Activated B cell treated with CpG ODN at 0.5 μM for 24 hours (primary cell): Measurements from ENCODE around the gene HIP1R. TPM values are rescaled to one million over a fixed set of nuclear protein-coding genes. Genes with fewer than 3 reads are reported as not detected.

Experiments used
- ATAC-seq: fragments of 200-7000 bp; cut with Tn5 transposase; one replicate; pipeline ENCODE4 v1.10.0; 2021; ENCODE audit warnings: low read depth, mild to moderate bottlenecking, moderate library complexity
- CTCF ChIA-PET: fragments of 350-600 bp; sonication (Branson Sonifier 250); formaldehyde crosslinking; loops from one replicate; lab custom pipeline; 2021; ENCODE audit warnings: antibody characterized with exemption; lab: Charles Lee
- POLR2A ChIA-PET: fragments of 350-600 bp; sonication (Branson Sonifier 250); formaldehyde crosslinking; loops from one replicate; lab custom pipeline; 2021; ENCODE audit warnings: antibody characterized with exemption; lab: Charles Lee
- DNase-seq: peaks from one replicate; pipeline ENCODE4 v3.0.0; 2022
- H3K27ac Mint-ChIP-seq: one replicate; pipeline ENCODE4 v1.8.0; 2020; ENCODE audit warnings: mixed read lengths
- H3K27me3 Mint-ChIP-seq: one replicate; pipeline ENCODE4 v1.8.0; 2021; ENCODE audit warnings: mixed read lengths
- H3K36me3 Mint-ChIP-seq: one replicate; pipeline ENCODE4 v1.8.0; 2021; ENCODE audit warnings: low read depth, mixed read lengths
- H3K4me1 Mint-ChIP-seq: one replicate; pipeline ENCODE4 v1.8.0; 2021; ENCODE audit warnings: mixed read lengths
- H3K4me3 Mint-ChIP-seq: one replicate; pipeline ENCODE4 v1.8.0; 2020; ENCODE audit warnings: mild to moderate bottlenecking, mixed read lengths
- H3K9me3 Mint-ChIP-seq: one replicate; pipeline ENCODE4 v1.8.0; 2020; ENCODE audit warnings: mixed read lengths
- CTCF ChIP-seq: fragments of 200-600 bp; IDR thresholded peaks from one replicate; pipeline ENCODE4 v1.8.0; 2022; ENCODE audit warnings: antibody characterized with exemption, mild to moderate bottlenecking
- intact Hi-C: fragments of 100-400 bp; cut with micrococcal nuclease; formaldehyde crosslinking; loops from one replicate; pipeline ENCODE4 v1.15.1; 2024
- total RNA-seq: library from RNA; stranded (reverse); gene quantifications from 2 replicates; pipeline ENCODE4 v1.2.3, GENCODE V29; 2022

HIP1R gene
- total RNA-seq, 1 donor from 2014 or later: 154 TPM

GRCh38 chr12:122847921-122848421 lies 12.7 kb downstream of the HIP1R start:
- Mint-ChIP-seq H3K9me3 (no peaks in the 10 kb centered on the region), H3K27me3 (no peaks in the 10 kb centered on the region), H3K4me1 (peaks cover 20% of the 10 kb centered on the region), H3K36me3 (peaks cover 45% of the 10 kb centered on the region), H3K27ac (no peak overlapping the region), H3K4me3 (no peak overlapping the region)
- DNase-seq (no peak), ATAC-seq (no peak)
- TF ChIP-seq CTCF: no peak
- ChIA-PET CTCF (no interaction called here), POLR2A (interaction anchor here (0.6 to 1.2 kb wide), 2 partner anchors 39 to 118 kb away, joined by 4 to 8 read pairs; partner anchors contain the start of gene ABCB9)
- intact Hi-C loops: no loop called here

- intact Hi-C loops: no loop called here
- no peaks in the 10 kb centered on the region for H3K9me3 Mint-ChIP-seq
- TF ChIP-seq CTCF: no peak
- ATAC-seq (no peak), DNase-seq (no peak)
- H3K4me3 Mint-ChIP-seq: no peak overlapping the region
- ChIA-PET CTCF (interaction anchor here (1.2 kb wide), 1 partner anchor 55 kb away, joined by 3 read pairs; no protein-coding TSS in a partner anchor), POLR2A (interaction anchor here (0.6 to 1.2 kb wide), 2 partner anchors 55 to 117 kb away, joined by 4 to 8 read pairs; partner anchors contain the start of gene ABCB9)
- H3K27me3 Mint-ChIP-seq: no peaks in the 10 kb centered on the region
- H3K4me1 Mint-ChIP-seq: peaks cover 13% of the 10 kb centered on the region
- peaks cover 45% of the 10 kb centered on the region for H3K36me3 Mint-ChIP-seq
- H3K27ac Mint-ChIP-seq: no peak overlapping the region
Observed at GRCh38 chr12:122848471-122849351, 13.5 kb downstream of the HIP1R start.

GRCh38 chr12:122849352-122850047 lies 14.2 kb downstream of the HIP1R start:
- Mint-ChIP-seq H3K27me3 (no peaks in the 10 kb centered on the region), H3K9me3 (no peaks in the 10 kb centered on the region), H3K4me1 (peaks cover 8% of the 10 kb centered on the region), H3K36me3 (peaks cover 51% of the 10 kb centered on the region), H3K4me3 (no peak overlapping the region), H3K27ac (peak overlapping the region; percentile 35)
- DNase-seq (no peak), ATAC-seq (no peak)
- CTCF ChIA-PET: interaction anchor here (1.2 kb wide), 1 partner anchor 56 kb away, joined by 3 read pairs; no protein-coding TSS in a partner anchor
- no peak for TF ChIP-seq CTCF
- POLR2A ChIA-PET: interaction anchor here (1.2 kb wide), 1 partner anchor 56 kb away, joined by 4 read pairs; no protein-coding TSS in a partner anchor
- intact Hi-C loops: no loop called here

GRCh38 chr12:122850048-122850445 lies 14.8 kb downstream of the HIP1R start:
- Mint-ChIP-seq H3K27me3 (no peaks in the 10 kb centered on the region), H3K4me1 (peaks cover 4% of the 10 kb centered on the region), H3K9me3 (no peaks in the 10 kb centered on the region), H3K27ac (peak overlapping the region; percentile 35), H3K36me3 (peaks cover 53% of the 10 kb centered on the region), H3K4me3 (no peak overlapping the region)
- DNase-seq: no peak
- ATAC-seq: no peak
- TF ChIP-seq CTCF: no peak
- ChIA-PET CTCF (interaction anchor here (1.2 kb wide), 1 partner anchor 56 kb away, joined by 3 read pairs; no protein-coding TSS in a partner anchor), POLR2A (interaction anchor here (1.2 kb wide), 1 partner anchor 56 kb away, joined by 4 read pairs; no protein-coding TSS in a partner anchor)
- intact Hi-C loops: no loop called here
